ENCODE measurements around the gene CLIC5. TPM values are rescaled to one million over a fixed set of nuclear protein-coding genes. Genes with fewer than 3 reads are reported as not detected.

CLIC5 gene
- total RNA-seq, 1 donor = 0.52 TPM

DNA sequence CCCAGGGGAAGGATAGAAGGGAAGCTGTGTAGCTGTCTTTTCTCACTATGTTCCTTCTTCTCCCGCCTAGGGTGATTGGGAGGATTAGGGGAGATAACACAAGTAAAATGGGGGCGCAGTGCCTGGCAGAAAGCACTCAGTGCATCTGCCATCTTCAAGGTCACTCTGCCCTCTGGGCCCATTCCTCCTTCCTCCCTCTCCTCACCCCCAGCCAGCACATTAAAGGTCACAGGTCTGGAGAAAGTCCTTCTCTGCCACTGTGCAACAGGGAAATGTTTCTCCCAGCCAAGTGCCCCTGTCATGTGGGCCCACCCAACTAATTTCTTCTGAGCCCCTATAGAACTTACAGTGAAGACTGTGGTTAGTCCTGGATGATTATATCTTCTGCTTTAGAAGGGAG is 45.8 kb downstream of the CLIC5 start:
- Histone ChIP-seq H3K27me3 (ENCODE audit: insufficient read depth, low read length) (no peaks in the 10 kb centered on the region), H3K4me1 (ENCODE audit: insufficient read depth, low read length) (no peaks in the 10 kb centered on the region), H3K9me3 (ENCODE audit: low read depth, low read length) (no peaks in the 10 kb centered on the region), H3K4me3 (ENCODE audit: low read length) (no peak overlapping the region)

DNA sequence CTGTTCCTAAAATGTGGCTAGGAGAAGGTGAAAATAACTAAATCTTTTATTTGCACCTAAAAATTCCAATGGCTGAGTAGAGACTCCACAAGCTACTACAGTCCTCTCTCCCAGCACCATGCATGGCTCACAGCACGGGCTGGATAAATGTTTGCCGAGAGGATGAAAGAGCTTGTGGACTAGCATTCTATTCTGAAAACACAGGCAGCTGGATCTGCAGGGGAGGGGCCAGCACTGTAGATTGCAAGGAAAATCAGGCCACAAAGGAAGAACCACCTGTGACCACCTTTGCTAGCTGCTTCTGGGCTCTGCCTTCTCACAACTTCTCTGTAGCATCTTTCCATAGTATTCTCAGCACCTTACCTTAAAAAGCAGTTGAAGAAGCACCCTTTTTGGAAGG is 46.6 kb downstream of the CLIC5 start:
- H3K9me3 ChIP-seq (ENCODE audit: low read depth, low read length) = no peaks in the 10 kb centered on the region
- H3K4me1 ChIP-seq (ENCODE audit: insufficient read depth, low read length) = no peaks in the 10 kb centered on the region
- H3K4me3 ChIP-seq (ENCODE audit: low read length) = no peak overlapping the region
- H3K27me3 ChIP-seq (ENCODE audit: insufficient read depth, low read length) = no peaks in the 10 kb centered on the region

GRCh38 chr6:45967363-45967762 is 48.3 kb downstream of the CLIC5 start:
- Histone ChIP-seq H3K9me3 (ENCODE audit: low read depth, low read length) (no peaks in the 10 kb centered on the region), H3K4me3 (ENCODE audit: low read length) (no peak overlapping the region), H3K4me1 (ENCODE audit: insufficient read depth, low read length) (no peaks in the 10 kb centered on the region), H3K27me3 (ENCODE audit: insufficient read depth, low read length) (no peaks in the 10 kb centered on the region)

DNA sequence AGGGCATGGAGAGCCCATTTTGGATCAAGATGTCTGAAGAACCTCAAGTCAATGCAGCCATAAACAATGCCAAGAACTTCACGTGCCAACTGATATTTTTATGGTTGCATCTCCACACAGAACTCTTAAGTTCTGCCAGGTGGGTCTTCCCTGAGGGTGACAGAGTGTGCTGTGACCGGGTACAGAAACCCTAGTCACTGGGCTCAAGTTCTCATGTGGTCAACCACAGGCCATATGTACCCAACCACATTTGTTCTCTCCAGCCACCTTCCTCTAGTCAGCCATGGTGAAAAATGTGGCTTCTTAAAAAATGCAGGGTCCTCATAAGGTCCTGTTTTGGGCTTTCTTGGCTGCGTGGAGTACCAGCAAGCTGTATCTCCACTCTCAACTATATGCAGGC is 48.9 kb downstream of the CLIC5 start:
- no peaks in the 10 kb centered on the region for H3K27me3 ChIP-seq (ENCODE audit: insufficient read depth, low read length)
- no peaks in the 10 kb centered on the region for H3K4me1 ChIP-seq (ENCODE audit: insufficient read depth, low read length)
- no peak overlapping the region for H3K4me3 ChIP-seq (ENCODE audit: low read length)
- H3K9me3 ChIP-seq (ENCODE audit: low read depth, low read length) = no peaks in the 10 kb centered on the region

GRCh38 chr6:45966340-45966739 is 49.3 kb downstream of the CLIC5 start:
- Histone ChIP-seq H3K4me3 (ENCODE audit: low read length) (no peak overlapping the region), H3K9me3 (ENCODE audit: low read depth, low read length) (no peaks in the 10 kb centered on the region), H3K4me1 (ENCODE audit: insufficient read depth, low read length) (no peaks in the 10 kb centered on the region), H3K27me3 (ENCODE audit: insufficient read depth, low read length) (no peaks in the 10 kb centered on the region)

DNA sequence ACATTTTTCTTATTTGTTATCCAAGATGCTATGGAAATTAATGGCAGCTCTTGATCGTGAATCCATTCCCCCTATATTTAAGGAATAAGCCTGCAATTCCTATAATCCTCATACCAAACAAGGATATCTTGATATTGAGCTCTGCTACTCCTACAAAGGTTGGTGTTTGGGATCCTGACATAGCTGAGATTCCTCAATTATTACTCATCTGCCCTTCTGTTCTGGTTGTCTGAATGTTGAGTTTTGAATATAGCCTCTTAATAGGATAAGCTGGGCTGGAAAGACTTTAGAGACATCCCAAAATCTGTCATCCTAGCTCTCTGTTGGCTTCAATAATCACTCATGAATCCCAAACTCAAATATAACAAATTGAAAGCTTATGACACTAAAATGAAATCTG is 49.9 kb downstream of the CLIC5 start:
- Histone ChIP-seq H3K27me3 (ENCODE audit: insufficient read depth, low read length) (no peaks in the 10 kb centered on the region), H3K4me1 (ENCODE audit: insufficient read depth, low read length) (no peaks in the 10 kb centered on the region), H3K4me3 (ENCODE audit: low read length) (no peak overlapping the region), H3K9me3 (ENCODE audit: low read depth, low read length) (no peaks in the 10 kb centered on the region)

DNA sequence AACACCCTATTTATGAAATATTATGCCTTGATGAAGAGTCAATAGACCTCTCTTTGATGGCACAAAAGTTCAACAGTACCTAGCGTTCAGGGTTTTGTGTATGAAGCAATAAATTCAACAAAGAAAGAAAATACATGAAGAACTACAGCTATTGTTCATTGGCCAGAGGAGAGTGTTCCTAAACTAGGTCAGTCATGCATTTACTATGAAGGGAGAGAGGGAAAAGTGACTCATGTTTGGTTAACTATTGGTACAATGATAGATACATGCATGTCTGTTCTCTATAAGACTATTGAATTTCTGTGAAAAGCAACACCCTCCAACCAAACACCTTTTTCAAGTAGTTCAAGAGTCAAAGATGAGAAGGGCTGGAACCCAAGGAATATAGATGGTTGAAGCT is 50.7 kb downstream of the CLIC5 start:
- no peaks in the 10 kb centered on the region for H3K27me3 ChIP-seq (ENCODE audit: insufficient read depth, low read length)
- H3K9me3 ChIP-seq (ENCODE audit: low read depth, low read length) = no peaks in the 10 kb centered on the region
- H3K4me1 ChIP-seq (ENCODE audit: insufficient read depth, low read length) = no peaks in the 10 kb centered on the region
- no peak overlapping the region for H3K4me3 ChIP-seq (ENCODE audit: low read length)

DNA sequence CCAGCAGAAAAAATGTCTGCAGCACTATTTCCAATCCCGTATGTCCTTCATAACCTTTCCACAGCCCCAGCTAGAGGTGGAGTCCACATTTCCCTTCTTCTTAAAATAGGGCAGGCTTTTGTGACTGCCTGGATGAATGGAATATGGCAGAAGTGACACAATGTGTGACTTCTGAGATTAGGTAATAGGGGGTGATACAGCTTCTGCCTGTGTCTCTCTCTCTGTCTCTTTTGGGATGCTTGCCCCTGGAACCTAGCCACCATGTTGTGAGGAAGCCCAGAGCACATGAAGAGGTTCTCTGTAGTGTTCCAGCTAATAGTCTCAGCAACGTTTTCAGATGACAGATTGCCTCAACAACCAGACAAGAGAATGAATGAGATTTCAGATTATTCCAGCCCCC is 51.4 kb downstream of the CLIC5 start:
- H3K4me1 ChIP-seq (ENCODE audit: insufficient read depth, low read length) = no peaks in the 10 kb centered on the region
- H3K27me3 ChIP-seq (ENCODE audit: insufficient read depth, low read length) = no peaks in the 10 kb centered on the region
- H3K9me3 ChIP-seq (ENCODE audit: low read depth, low read length) = no peaks in the 10 kb centered on the region
- H3K4me3 ChIP-seq (ENCODE audit: low read length) = no peak overlapping the region

- H3K27me3 ChIP-seq (ENCODE audit: insufficient read depth, low read length) = no peaks in the 10 kb centered on the region
- no peaks in the 10 kb centered on the region for H3K9me3 ChIP-seq (ENCODE audit: low read depth, low read length)
- no peak overlapping the region for H3K4me3 ChIP-seq (ENCODE audit: low read length)
- no peaks in the 10 kb centered on the region for H3K4me1 ChIP-seq (ENCODE audit: insufficient read depth, low read length)
These were observed 51.8 kb downstream of the CLIC5 start for GRCh38 chr6:45963896-45964295.

DNA sequence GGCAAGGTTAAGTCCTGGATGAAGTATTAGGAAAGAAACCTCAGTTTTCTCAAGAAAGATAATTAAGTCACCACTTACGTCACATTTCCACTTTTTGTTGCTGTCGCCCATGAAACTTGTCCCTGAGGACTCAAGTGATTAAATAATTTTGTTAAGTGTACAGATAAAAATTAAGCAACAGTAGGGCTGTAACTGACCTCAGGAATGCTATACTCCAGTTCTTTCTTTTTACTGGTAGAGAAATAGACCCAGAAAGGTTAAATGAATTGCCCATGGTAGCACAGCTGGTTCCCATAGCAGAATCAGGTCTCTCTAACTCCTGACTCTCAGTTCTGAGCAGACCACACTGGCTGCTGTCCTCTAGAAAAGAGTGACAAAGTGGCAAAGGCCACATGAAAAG is 54.5 kb downstream of the CLIC5 start:
- Histone ChIP-seq H3K4me3 (ENCODE audit: low read length) (no peak overlapping the region), H3K4me1 (ENCODE audit: insufficient read depth, low read length) (no peaks in the 10 kb centered on the region), H3K9me3 (ENCODE audit: low read depth, low read length) (no peaks in the 10 kb centered on the region), H3K27me3 (ENCODE audit: insufficient read depth, low read length) (no peaks in the 10 kb centered on the region)

DNA sequence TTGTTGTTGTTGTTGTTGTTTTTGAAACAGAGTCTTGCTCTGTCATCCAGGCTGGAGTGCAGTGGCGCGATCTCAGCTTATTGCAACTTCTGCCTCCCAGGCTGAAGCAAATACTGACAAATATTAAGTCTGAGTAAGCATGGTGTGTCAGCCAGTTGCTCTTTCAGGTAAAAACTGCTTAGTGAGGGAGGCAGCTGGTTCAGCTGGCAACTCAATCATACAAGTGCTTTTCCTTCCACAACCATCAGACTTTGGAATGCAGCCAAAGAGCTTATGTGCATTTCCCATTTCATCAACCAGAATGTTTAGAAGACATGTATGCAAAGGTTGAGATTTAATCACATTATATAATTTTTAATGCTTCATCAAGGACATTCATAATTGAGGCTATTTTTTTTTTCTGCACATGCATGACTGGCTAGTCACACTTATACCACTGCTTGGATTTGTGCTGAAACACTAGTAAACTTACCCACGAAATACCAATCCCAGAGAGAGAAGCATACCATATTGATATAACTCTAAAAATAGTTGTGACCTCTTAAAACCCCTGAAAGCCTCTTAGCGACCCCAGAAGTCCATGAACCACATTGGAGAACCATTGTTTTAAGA is 56.0 kb downstream of the CLIC5 start:
- no peaks in the 10 kb centered on the region for H3K4me1 ChIP-seq (ENCODE audit: insufficient read depth, low read length)
- no peaks in the 10 kb centered on the region for H3K27me3 ChIP-seq (ENCODE audit: insufficient read depth, low read length)
- H3K9me3 ChIP-seq (ENCODE audit: low read depth, low read length) = no peaks in the 10 kb centered on the region
- H3K4me3 ChIP-seq (ENCODE audit: low read length) = no peak overlapping the region

DNA sequence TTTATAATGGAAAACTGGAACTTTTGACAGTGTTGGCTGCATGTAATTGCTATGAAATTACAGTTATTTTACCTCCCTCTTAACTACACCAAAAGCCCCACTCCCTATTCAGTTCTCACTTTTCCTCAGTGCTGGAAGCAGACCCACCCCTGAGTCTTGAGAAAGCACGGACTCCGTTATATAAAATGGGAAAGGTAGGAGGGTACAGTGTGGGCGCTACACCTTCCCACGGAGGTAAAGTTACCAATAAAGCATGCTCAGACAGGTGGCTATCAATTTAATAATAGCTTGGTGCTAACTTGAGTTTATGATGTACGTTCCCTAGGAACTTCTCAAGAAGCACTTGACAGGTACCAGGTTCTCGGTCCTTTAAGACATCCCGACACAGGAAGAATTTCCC is 59.0 kb downstream of the CLIC5 start:
- no peaks in the 10 kb centered on the region for H3K4me1 ChIP-seq (ENCODE audit: insufficient read depth, low read length)
- no peaks in the 10 kb centered on the region for H3K27me3 ChIP-seq (ENCODE audit: insufficient read depth, low read length)
- H3K9me3 ChIP-seq (ENCODE audit: low read depth, low read length) = no peaks in the 10 kb centered on the region
- H3K4me3 ChIP-seq (ENCODE audit: low read length) = no peak overlapping the region

DNA sequence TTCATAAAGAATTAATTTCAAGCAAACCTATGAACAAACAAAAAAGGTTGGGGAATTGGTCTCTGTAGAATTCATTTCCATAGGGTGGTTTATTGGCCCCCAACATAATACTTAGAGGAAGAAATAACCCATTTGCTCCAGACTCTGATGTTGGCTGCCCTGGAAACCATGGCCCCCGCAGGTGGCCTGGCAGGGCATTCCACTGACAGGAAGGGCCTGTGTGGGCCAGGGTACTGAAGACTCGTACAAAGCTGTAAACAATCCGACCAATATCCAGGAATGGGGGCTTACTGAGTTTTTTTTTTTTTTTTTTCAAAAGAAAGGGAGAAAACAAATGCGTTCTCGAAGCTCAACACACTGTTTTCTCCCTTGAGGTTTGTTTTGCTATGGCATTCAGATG is 59.5 kb downstream of the CLIC5 start:
- Histone ChIP-seq H3K27me3 (ENCODE audit: insufficient read depth, low read length) (no peaks in the 10 kb centered on the region), H3K9me3 (ENCODE audit: low read depth, low read length) (no peaks in the 10 kb centered on the region), H3K4me1 (ENCODE audit: insufficient read depth, low read length) (no peaks in the 10 kb centered on the region), H3K4me3 (ENCODE audit: low read length) (no peak overlapping the region)

DNA sequence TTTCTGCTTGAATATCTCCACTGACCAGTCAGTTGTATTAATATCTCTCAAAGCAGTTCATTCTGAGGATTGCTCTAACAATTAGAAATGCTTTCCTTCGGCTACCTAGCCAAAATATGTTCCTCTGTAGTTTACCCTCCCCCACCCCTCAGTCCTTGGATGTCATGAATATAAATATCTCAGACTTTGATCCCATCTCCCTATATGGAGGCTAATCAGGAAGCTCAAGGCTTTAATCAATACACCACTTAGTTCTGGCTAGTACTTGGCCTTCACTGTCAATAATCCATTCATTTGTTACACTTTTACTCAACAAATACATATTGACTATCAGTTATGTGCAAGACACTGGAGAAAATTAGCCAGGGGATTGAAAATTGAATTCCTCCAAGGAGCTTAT is 60.1 kb downstream of the CLIC5 start:
- Histone ChIP-seq H3K4me3 (ENCODE audit: low read length) (no peak overlapping the region), H3K9me3 (ENCODE audit: low read depth, low read length) (no peaks in the 10 kb centered on the region), H3K4me1 (ENCODE audit: insufficient read depth, low read length) (no peaks in the 10 kb centered on the region), H3K27me3 (ENCODE audit: insufficient read depth, low read length) (no peaks in the 10 kb centered on the region)

DNA sequence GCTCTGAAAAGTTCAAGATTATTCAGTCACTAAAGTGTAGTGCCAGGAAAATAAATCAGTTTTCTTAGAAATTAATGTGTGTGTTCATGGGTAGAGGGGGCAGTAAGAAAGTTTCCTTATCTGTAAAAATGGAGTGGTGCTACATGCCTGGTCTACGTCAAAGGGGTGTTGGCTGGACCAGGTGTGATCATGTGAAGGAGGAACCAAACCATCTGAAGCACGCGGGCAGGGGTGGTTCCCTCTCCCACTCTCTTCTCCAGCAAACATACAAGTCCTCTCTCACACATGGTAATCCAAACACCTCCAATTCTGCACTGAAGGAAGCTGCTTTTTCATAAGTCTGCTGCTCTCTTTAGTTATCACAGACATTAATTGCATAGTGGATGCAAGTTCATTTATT is 63.1 kb downstream of the CLIC5 start:
- H3K4me1 ChIP-seq (ENCODE audit: insufficient read depth, low read length) = no peaks in the 10 kb centered on the region
- H3K27me3 ChIP-seq (ENCODE audit: insufficient read depth, low read length) = no peaks in the 10 kb centered on the region
- no peak overlapping the region for H3K4me3 ChIP-seq (ENCODE audit: low read length)
- H3K9me3 ChIP-seq (ENCODE audit: low read depth, low read length) = no peaks in the 10 kb centered on the region

DNA sequence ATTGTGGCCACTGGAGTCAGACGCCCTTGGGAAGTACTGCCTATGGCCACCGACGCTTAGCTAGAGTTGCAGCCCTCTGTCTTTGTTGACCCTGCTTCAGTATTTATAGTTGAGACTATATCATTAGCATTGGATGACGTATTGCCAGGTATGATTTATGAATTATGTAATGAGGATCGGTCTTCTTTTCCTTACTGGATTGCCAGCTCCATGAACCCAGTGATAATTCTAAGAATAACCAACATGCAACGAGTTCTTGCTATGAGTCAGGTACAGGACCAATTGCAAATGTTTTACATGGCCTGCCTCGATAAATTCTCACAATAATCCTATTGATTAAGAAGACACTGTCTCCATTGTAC is 63.5 kb downstream of the CLIC5 start:
- no peaks in the 10 kb centered on the region for H3K9me3 ChIP-seq (ENCODE audit: low read depth, low read length)
- no peaks in the 10 kb centered on the region for H3K27me3 ChIP-seq (ENCODE audit: insufficient read depth, low read length)
- H3K4me3 ChIP-seq (ENCODE audit: low read length) = no peak overlapping the region
- no peaks in the 10 kb centered on the region for H3K4me1 ChIP-seq (ENCODE audit: insufficient read depth, low read length)

Data from mononuclear cell (primary cell).